Posterior cingulate gyrus (tissue), 11 donors: ENCODE data around the gene SERPINH1.

Source experiments
- DNase-seq, 10 donors: peaks; one replicate each; pipeline versions ENCODE4 v3.0.0 to v3.0.0-alpha.2; 2020 to 2021; ENCODE audit warnings: mixed read lengths in 3 of 10
- intact Hi-C: fragments of 100-400 bp; cut with DNase I; formaldehyde crosslinking; loops from one replicate; pipeline ENCODE4 v1.15.1; 2023

SERPINH1 gene

DNA sequence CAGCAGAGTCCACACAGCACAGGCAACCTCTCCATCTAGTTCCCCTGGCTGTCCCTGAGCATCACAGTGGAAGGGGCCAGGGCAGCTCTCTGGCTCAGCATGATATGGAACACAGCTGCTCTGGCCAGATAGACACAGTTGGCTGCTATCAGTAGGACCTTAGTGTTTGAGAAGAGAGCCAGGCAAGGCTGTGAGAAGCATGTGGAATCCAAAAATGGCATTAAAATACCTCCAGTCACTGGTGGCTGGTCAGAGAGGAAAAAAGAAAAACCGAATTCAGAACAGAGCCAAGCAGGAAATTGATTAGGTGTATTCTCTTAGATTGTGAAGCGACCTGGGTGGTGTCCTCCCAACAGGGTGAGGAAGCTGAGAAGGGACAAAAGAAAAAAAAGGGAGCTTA lies 27.9 kb downstream of the SERPINH1 start:
- DNase-seq, result peak in 1 of 10 donors; percentile 59
- intact Hi-C loops, result no loop called here

DNA sequence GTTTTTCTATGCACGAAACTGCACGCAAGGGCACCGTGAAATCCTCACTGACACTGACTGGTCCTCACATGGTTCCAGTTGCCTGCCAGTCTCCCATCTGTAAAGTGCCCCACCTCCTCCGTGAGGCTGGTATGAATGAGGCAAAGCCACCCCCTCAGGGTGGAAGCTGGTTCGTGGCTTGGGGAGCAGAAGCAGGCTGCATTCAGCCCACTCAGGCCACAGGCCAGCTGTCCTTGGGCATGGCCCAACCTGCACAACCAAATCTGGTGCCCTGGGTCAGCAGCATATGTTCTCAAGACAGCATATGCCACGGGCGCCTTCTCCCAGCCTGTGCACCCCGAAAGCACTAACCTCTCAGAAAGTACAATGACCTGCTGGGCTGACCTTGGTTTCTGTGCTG lies 29.3 kb downstream of the SERPINH1 start:
- intact Hi-C loops, result no loop called here
- DNase-seq, result peak in 1 of 10 donors; percentile 61

DNA sequence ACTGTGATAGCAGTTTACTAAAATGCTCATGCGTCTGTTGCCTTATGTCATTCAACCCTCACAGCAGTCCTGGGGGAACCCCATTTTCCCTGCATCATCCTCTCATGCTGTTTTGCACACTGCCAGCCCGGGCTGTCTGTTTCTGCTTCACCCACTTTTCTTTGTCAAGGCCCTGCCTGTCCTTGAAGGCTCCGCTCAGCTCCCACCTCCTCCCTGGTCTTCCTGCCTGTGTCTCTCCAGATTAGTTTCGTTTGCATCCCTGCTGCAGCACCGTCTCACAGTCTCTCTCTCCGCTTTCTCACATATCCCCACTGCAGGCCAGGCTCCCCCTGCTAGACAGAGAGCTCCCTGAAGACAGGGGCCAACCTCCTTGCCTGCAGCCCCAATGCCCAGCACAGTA lies 29.9 kb downstream of the SERPINH1 start:
- intact Hi-C loops, result no loop called here
- peak in 1 of 10 donors; percentile 56 for DNase-seq

DNA sequence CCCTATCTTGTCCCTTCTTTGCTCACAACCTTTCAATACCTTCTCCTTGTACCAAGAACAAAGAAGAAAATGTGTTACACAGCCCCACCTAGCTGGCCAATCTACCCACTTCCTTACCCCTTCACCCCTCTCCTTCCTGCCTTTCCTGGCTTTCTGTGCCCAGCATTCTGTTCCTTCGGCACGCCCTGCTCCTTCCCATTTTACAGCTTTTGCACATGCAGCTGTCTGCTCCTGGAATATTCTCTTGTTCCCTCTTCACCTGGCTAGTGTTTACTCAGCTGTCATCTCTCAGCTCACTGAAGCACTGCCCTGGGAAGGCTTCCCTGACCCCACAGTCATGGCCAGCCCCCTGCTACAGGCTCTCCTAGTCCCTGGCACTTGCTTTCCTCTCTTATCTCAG lies 30.7 kb downstream of the SERPINH1 start:
- intact Hi-C loops, result no loop called here

DNA sequence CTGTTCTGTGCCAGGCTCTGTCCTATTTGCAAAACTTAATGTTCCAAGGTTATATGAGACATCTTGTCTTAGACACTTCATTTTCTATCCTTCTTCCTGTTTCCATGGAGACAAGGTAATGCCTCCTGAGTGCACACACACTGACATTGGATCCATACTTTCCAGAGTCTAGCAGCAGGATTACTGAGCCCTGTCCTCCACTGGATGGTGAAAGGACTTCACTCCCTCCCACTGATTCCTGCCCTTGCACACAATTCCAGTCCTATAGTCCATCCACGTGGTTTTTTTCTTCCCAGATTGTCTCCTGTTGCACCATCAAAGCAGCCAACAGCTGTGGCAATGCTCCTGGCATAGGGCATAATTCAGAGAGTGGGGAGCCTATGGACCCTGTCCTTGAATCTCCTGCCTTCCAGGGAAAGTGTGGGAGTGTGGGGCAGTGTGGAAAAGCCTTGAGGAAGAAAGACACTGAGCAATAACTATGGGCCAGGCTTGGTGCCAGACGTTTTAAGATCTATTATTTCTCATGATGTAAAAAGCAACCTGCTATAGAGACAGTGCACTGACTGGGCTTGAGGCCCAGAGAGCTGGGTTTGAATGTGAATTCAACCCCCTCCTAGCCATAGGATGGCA lies 31.3 kb downstream of the SERPINH1 start:
- intact Hi-C loops, result no loop called here
- peak in 1 of 10 donors; percentile 13 for DNase-seq

More for the DNA sequence above, 30.7 kb downstream of the SERPINH1 start:
- peak in 1 of 10 donors; percentile 12 for DNase-seq

DNA sequence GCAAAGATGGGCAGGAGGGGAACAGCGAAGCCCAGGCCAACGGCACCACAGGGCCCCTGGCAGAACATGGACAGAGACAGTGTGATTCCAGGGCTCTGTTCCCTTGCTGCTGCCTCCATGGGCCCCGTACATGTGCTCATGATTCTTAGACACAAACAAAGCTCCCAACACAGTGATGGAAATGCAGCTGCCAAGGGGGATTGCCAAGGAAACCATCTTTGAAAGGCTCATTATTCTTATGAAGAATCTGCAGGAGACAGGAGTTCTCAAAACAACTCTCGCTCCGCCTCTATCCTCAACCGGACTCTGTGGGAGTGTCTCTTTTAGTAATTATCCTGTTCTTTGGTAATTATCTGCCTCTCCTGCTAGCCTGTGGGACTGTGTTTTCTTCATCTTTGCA lies 32.2 kb downstream of the SERPINH1 start:
- intact Hi-C loops, result no loop called here
- peak in 1 of 10 donors; percentile 61 for DNase-seq

DNA sequence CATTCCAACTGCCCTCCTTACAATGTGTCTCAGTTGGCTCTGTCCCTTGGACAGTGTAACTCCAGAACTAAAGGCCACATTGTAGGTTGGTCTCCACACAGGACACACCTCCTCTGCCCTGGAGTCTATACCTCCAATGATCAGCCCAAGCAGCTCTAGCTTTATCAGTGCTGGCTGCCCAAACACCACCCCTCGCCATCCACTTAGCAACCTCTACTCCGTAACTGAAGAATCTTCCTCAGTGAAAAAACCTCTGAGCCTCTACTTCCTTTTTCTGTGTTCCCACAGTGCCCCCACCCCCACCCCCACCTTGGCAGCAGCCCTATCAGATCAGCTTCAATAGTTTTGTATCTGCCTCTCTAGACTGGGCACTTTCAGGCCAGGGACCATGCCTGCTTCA lies 33.4 kb downstream of the SERPINH1 start:
- intact Hi-C loops, result no loop called here
- peak in 1 of 10 donors; percentile 8 for DNase-seq

DNA sequence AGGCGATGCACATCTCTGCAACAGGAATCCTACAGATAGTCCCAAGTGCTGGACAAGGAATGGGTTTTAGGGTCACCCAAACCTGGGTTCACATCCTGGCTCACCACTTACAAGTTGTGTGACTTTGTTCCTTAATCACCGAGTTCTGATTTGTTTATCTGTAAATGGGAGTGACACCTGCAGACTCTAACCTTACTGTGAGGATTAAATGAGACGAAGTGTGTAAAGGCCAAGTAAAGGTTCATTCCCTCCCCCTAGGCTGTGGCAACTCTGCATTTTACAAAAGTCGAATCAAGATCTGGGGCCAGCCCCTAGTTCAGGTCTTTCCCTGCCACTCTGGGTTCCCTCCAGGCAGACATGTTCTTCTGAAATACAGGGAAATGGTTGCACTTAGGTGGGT lies 34.9 kb downstream of the SERPINH1 start:
- intact Hi-C loops, result no loop called here

DNA sequence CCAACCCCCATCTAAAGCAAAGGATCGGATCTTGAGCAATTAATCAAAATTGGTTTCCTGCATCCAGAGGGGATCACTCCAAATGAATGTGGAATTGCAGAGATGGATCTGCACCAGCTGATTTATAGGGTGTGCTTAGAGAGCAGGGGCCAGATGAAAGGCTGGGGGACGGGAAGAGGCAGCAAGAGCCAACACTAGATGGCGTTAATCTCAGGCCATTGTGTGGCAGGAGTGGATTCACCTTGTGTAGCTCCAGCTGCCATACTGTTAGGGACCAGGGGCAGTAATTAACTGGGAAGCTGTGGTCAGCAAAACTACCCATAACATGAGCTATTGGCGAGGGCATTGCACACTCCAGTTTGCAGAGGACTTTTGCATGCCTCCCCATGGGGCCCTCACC lies 35.6 kb downstream of the SERPINH1 start:
- intact Hi-C loops, result no loop called here
- peak in 1 of 10 donors; percentile 48 for DNase-seq

More for the DNA sequence above, 34.9 kb downstream of the SERPINH1 start:
- peak in 1 of 10 donors; percentile 12 for DNase-seq

DNA sequence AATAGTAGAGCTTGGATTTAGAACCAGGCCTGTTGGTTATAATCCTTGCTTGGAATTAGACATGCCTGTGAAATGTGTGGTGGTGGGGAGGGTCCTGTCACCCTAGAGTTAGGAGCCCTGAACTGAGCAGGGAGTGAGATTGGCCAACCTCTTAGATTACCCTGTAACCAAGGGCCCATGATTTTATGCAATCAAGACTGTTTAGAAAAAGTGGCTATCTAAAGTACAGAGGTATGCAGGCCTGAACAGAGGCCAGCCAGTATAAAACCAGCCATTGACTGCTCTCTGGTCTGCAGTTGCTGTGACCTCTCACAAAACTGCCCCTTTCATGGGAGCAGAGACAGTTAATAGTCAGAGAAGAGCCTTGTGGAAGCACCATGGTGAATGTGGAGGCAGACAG lies 36.2 kb downstream of the SERPINH1 start:
- no peak for DNase-seq
- intact Hi-C loops, result no loop called here

DNA sequence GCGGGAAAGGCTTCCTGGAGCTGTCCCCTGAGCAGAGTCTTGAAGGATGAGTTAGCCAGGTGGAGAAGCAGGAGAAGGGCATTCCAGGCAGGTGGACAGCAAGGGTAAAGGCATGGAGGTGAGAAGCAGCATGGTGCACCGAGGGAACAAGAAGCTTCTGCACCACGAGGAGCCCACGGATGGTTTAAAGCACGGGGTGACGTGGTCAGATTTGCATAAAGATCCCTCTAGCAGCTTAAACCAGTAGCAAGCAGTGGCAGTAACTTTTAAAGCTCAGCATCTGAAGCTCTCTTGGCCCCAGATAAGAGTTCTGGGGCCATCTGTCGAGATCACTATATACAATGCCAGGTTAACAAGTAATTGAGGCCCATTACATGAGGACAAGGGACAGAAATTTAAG lies 36.8 kb downstream of the SERPINH1 start:
- DNase-seq, result peak in 1 of 10 donors; percentile 20
- intact Hi-C loops, result no loop called here

DNA sequence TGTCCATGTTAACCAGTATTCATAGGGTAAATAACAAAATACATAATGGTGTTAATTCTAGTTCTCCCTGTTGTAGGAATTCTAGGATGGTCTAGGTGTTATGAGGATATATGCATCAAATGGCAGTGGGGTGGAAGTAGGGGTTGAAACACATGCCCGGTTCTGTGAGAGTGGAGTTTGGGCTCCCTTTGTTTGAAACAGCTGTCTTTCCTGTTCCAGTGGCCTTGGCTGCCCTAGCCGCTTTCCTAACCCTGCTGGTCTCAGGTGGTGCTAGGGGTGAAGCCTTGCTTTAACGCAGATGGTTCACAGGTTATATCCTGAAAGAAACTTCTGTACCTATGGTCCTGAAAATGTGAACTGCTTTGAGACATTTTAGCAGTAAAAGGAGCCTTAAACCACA lies 38.3 kb downstream of the SERPINH1 start:
- intact Hi-C loops, result no loop called here
- peak in 1 of 10 donors; percentile 45 for DNase-seq

DNA sequence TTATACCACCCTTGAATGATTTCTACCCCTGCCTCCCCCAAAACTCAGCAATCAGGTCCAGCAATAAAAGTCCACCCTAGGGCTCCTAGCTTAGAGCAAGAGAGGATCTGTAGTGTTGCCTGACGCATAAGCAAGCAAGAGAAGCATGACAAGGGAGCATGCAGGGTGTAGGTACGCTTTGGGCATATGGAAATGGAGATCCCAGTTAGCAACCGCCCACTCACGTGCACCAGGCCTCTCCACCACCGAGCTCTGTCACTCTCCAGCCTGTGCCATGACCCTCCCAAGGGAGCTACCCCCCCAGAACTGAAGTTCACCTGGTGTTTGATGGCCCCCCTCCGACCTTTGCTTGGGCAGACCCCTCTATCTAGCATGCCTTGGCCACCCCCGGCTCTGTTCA lies 39.4 kb downstream of the SERPINH1 start:
- intact Hi-C loops, result no loop called here
- peak in 1 of 10 donors; percentile 42 for DNase-seq

DNA sequence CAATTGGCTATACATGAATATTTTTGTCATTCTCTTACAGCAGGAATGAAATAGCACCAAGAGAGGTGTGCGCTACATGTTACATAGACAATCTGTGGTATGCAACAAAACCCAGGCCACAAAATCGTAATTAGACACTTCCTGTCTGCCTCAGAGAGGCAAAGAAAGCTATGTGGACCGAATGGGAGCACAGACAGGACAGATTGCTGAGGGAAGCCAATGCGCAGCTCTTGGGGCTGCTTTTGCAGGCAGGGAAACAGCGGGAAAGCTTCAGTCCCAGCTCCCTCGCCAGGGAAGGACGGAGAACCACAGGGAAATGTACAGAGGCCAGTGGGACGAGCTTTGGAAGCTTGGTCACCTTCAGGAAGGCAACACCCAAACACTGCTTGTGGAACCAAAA lies 40.9 kb downstream of the SERPINH1 start:
- intact Hi-C loops, result no loop called here
- DNase-seq, result no peak

DNA sequence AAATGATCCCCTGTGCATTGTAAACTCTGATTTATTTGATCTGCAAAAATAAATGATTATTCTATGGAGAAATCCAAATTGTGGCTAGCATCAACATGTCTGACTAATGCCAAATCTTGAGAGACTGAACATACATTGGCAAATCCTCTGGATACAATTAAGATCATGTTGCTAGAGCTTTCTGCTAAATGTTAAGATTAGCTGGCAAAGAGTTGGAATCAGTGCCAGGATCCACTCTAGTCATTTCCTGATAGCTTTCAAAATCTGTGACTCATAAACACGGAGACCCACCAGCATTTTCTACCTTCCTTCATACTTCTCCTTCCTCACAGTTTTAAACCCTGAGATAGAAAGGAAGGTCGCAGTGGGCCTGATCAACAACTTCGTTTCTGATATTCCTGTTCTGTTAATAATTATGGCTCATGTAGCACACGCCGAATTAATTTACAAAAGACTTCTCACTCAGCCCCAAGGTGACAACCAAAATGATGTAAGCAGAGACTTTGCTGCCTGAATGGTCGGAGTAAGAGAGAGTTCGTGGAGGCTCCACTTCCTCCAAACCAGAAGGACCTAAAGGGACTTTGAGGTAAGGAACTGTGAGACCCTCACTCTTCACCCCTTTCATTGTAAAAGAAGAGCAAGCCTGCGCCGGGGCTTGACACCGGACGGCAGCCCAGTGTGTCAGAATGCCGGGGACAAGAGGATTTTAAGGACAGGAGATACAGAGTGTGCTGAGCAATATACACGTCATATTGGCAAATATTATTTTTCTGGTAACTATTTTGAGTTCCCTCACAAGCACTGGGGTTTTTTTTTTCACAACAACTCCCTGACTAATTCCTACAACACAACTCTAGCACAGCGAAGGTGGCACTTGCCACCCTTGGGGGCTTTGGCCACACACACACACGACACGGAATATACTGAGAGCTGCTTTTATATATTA lies 42.0 kb downstream of the SERPINH1 start:
- intact Hi-C loops, result no loop called here
- DNase-seq, result no peak

DNA sequence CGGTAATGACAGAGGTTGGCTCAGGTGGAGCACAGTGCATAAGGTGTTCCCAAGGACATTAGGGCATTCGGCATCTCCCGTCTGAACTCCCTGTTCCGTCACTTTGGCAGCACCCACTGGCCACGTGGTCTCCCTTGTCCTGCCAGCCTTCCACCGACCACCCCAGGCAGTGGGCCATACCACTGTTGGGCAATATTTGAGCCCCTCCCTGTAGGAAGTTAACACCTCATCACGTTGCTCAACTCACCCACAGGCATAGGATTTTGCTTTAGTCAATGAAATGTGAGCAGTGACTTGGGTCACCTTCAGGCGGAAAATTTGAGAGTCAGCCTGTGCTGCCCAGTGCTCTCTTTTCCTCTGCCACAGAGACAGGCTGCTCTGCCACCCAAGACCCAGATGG lies 44.0 kb downstream of the SERPINH1 start:
- intact Hi-C loops, result no loop called here
- DNase-seq, result no peak

DNA sequence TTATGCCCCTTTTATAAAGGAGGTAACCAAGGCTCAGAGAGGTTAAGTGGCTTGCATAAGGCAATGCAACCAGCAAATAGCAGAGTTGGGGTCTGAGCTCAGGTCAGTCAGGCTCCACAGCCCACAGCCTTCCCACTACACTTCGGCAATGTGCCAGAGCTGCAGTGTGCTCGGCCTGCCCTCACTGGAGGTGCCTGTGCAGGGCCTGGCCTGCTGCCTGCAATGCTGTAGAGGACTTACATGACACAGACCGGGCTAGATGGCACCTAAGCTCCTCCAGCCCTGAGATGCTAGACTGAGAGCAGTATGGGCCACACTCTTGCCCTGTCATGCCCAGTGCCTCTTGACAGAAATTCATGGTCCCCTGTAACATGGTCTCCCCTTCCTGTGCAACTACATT lies 49.8 kb downstream of the SERPINH1 start:
- DNase-seq, result no peak
- intact Hi-C loops, result no loop called here

DNA sequence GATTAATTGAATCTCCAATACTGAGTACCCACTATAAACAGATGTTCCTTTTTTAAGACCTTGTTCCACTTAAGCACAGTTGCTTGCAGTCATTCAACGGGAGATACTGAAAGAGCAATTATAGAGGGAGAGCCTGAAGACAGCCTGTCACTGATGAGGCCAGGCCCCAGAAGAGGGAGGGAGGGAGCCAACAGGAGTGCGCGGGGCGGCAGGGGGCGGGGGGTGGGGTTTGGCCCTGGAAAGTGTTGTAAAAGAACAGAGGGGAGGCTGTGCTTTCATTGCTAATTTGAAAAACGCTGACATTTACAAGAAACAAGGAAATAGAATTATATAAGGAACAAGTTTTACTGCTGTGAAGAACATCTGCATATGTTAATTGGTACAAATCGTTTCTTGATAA lies 53.7 kb downstream of the SERPINH1 start:
- intact Hi-C loops, result no loop called here
- no peak for DNase-seq

DNA sequence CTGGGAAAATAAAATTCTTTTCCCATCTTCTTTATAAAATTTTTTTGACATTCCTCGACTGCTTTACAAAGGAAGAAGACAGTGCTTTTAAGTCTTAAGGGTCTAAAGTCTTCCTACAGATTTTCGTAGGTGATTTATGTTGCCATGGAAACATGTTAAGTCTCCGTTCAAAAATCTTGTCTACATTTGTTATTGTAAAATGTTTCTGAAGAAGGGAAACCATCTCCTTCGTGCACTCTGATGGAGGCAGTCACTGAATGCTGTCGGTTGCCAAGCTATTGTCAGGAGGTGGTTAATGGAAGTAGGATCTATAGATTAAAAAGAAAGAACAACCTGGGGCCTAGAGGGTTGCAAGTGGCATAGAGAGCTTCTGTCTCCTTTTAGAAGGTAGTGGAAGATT lies 54.2 kb downstream of the SERPINH1 start:
- no peak for DNase-seq
- intact Hi-C loops, result no loop called here
